ENCODE results near the gene METTL23.
A peak's percentile ranks its signal among the peaks of the same experiment; 100 is the strongest.

The METTL23 gene

GRCh38 chr17:76753061-76753961 is 26.7 kb downstream of the METTL23 start:
- no peaks in the 10 kb centered on the region for H3K27me3 ChIP-seq
- DNase-seq: no peak
- H3K36me3 ChIP-seq: no peaks in the 10 kb centered on the region
- H3K4me3 ChIP-seq (ENCODE audit: low read depth, low read length): no peak overlapping the region
- TF ChIP-seq CTCF (IDR thresholded peaks at IDR 0.05; ENCODE audit: low read depth, low read length): no peak
- H3K9me3 ChIP-seq: no peaks in the 10 kb centered on the region
- H3K4me1 ChIP-seq: peaks cover 3% of the 10 kb centered on the region; the same call in 1 of the 2 replicates

- H3K36me3 ChIP-seq: no peaks in the 10 kb centered on the region
- H3K4me1 ChIP-seq: peaks cover 3% of the 10 kb centered on the region; the same call in 1 of the 2 replicates
- H3K27me3 ChIP-seq: no peaks in the 10 kb centered on the region
- H3K9me3 ChIP-seq: no peaks in the 10 kb centered on the region
- TF ChIP-seq CTCF (IDR thresholded peaks at IDR 0.05; ENCODE audit: low read depth, low read length): no peak
- H3K4me3 ChIP-seq (ENCODE audit: low read depth, low read length): no peak overlapping the region
- no peak for DNase-seq
Measured at GRCh38 chr17:76755285-76755684, 28.6 kb downstream of the METTL23 start.

- Histone ChIP-seq H3K36me3 (no peaks in the 10 kb centered on the region), H3K4me3 (ENCODE audit: low read depth, low read length) (no peak overlapping the region), H3K4me1 (peaks cover 3% of the 10 kb centered on the region; the same call in 1 of the 2 replicates), H3K9me3 (no peaks in the 10 kb centered on the region), H3K27me3 (no peaks in the 10 kb centered on the region)
- TF ChIP-seq CTCF (IDR thresholded peaks at IDR 0.05; ENCODE audit: low read depth, low read length): no peak
- DNase-seq: no peak
Measured at GRCh38 chr17:76757256-76757655, 30.6 kb downstream of the METTL23 start.

- Histone ChIP-seq H3K4me3 (ENCODE audit: low read depth, low read length) (no peak overlapping the region), H3K36me3 (no peaks in the 10 kb centered on the region), H3K27me3 (no peaks in the 10 kb centered on the region), H3K4me1 (peaks cover 3% of the 10 kb centered on the region; the same call in 1 of the 2 replicates), H3K9me3 (no peaks in the 10 kb centered on the region)
- TF ChIP-seq CTCF (IDR thresholded peaks at IDR 0.05; ENCODE audit: low read depth, low read length): no peak
- DNase-seq: no peak
Measured at GRCh38 chr17:76758570-76758969, 31.9 kb downstream of the METTL23 start.

GRCh38 chr17:76772842-76773525 is 46.3 kb downstream of the METTL23 start:
- Histone ChIP-seq H3K9me3 (peaks cover 3% of the 10 kb centered on the region; the same call in 1 of the 2 replicates), H3K27me3 (no peaks in the 10 kb centered on the region), H3K4me1 (peaks cover 6% of the 10 kb centered on the region; the same call in 1 of the 2 replicates), H3K36me3 (peaks cover 22% of the 10 kb centered on the region), H3K4me3 (ENCODE audit: low read depth, low read length) (peak overlapping the region; percentile 1)
- peak; percentile 74 for DNase-seq
- TF ChIP-seq CTCF (IDR thresholded peaks at IDR 0.05; ENCODE audit: low read depth, low read length): peak; percentile 45

Data from BE2C (cell line).